Pons (tissue), 1 donor: ENCODE data around the gene DSP.

Source experiments
- DNase-seq: peaks from one replicate; pipeline ENCODE4 v3.0.0-alpha.2; 2016; ENCODE audit warnings: low spot score

DSP gene, protein sequence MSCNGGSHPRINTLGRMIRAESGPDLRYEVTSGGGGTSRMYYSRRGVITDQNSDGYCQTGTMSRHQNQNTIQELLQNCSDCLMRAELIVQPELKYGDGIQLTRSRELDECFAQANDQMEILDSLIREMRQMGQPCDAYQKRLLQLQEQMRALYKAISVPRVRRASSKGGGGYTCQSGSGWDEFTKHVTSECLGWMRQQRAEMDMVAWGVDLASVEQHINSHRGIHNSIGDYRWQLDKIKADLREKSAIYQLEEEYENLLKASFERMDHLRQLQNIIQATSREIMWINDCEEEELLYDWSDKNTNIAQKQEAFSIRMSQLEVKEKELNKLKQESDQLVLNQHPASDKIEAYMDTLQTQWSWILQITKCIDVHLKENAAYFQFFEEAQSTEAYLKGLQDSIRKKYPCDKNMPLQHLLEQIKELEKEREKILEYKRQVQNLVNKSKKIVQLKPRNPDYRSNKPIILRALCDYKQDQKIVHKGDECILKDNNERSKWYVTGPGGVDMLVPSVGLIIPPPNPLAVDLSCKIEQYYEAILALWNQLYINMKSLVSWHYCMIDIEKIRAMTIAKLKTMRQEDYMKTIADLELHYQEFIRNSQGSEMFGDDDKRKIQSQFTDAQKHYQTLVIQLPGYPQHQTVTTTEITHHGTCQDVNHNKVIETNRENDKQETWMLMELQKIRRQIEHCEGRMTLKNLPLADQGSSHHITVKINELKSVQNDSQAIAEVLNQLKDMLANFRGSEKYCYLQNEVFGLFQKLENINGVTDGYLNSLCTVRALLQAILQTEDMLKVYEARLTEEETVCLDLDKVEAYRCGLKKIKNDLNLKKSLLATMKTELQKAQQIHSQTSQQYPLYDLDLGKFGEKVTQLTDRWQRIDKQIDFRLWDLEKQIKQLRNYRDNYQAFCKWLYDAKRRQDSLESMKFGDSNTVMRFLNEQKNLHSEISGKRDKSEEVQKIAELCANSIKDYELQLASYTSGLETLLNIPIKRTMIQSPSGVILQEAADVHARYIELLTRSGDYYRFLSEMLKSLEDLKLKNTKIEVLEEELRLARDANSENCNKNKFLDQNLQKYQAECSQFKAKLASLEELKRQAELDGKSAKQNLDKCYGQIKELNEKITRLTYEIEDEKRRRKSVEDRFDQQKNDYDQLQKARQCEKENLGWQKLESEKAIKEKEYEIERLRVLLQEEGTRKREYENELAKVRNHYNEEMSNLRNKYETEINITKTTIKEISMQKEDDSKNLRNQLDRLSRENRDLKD (N-terminal part only)

GRCh38 chr6:7541175-7542064 is at the start of gene DSP:
Gene DSP, plus strand, starts transcription at chr6:7541671. Its CDS starts 245 bp downstream, at chr6:7541916.
- DNase-seq, result no peak

- DNase-seq, result no peak
These were observed 47.6 kb upstream of the DSP start for GRCh38 chr6:7493866-7494265.

DNA sequence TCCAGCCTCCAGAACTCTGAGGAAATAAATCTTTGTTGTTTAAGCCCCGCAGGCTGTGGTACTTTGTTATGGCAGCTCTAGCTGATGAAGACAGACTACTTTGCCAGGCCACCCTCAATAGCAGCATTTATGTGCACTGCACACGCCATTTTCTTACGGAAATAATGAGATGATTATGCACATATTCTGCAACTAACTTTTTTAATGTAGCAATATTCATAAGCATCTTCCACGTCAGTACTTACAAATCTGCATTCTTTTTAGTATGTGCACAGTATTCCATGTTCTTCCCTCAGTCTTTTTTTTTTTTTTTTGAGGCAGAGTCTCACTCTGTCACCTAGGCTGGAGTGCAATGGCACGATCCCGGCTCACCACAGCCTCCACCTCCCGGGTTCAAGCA is 46.8 kb upstream of the DSP start:
- no peak for DNase-seq

DNA sequence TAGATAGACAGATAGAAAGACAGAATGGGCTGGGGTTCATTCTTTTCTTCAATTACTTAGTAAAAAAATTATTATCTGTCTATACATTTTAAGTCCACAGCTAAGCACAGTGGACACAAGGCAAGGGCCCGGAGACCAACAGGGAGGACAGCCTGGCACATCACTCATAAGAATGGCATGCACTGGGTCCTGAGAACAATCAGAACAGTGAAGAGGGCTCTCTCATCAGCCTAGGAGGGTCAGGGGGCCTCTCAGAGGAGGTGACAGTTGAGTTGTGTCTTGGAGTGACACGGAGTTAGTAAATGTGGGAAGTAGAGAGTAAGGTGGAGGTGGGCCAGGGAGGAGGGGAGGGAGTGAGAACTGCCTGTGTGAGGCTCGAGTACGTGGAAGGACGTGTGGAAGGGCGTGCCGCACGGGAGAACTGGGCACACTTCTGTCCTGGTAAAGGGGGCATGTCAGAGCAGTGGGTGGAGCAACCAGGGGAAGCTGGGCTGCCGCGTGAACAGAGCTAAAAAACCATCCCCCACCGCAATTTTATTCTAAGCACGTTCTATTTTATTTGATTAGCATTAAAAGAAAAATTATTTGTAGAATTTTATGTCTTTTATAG is 45.1 kb upstream of the DSP start:
- DNase-seq, result no peak

DNA sequence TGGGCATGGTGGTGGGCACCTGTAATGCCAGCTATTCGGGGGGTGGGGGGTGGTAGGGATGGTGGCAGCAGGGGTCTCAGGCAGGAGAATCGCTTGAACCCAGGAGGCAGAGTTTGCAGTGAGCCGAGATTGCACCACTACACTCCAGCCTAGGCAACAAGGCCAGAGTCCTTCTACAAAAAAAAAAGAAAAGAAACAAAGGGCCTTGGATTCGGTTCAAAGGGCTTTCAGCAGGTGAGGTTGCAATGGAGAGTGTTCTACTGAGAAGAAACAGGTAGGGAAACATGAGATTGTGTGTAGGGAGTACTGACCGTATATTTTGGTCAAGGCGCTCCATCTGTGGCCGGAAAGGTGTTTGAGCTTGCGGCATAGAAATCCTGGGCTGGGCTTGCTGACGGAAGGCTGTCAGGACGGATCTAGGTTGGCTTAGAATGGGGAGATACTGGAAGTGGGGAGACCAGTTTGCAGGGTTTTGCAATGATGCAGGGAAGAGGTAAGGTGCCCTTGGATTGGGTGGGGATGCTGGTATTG is 40.7 kb upstream of the DSP start:
- DNase-seq, result no peak

- no peak for DNase-seq
These were observed 38.7 kb upstream of the DSP start for GRCh38 chr6:7502743-7503142.

DNA sequence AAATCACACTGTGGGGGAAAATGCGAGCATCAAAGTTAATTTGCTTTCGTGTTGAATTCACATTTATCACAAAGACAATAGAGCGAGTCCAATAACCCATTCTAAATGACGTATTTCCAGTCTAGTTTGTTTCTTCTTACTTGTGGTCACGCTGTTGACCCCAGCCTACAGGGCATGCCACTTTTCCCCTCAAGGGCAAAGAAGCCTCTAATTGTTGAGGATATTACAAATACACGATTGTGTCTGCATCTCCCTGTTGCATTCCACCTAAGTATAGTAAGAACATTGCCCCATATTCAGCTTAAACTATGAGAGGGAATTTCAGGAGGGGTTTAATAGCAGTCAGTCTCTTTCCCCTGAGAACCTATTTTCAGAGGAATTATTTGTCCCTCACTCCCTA is 37.4 kb upstream of the DSP start:
- no peak for DNase-seq

GRCh38 chr6:7505189-7505699 is 36.2 kb upstream of the DSP start:
- DNase-seq, result peak; percentile 25

GRCh38 chr6:7507600-7507999 is 33.9 kb upstream of the DSP start:
- DNase-seq, result no peak

DNA sequence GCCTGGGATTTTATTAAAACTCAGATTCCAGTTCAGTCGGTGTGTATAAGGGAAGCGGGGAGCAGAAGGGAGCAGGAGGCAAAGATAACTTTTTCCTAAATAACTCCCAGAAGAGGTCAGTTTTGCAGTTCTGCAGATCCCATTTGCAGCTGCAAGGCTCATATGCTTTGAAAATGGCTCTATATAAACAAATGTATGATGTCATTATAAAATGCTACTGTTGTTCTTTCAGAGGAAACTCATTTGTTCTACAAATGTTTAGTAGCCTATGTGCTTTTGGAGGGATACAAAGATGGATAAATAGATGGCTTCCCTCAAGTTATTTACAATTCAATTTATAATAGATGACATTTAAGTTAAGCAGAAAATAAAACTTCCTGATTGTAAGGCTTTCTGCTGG is 29.2 kb upstream of the DSP start:
- DNase-seq, result no peak

DNA sequence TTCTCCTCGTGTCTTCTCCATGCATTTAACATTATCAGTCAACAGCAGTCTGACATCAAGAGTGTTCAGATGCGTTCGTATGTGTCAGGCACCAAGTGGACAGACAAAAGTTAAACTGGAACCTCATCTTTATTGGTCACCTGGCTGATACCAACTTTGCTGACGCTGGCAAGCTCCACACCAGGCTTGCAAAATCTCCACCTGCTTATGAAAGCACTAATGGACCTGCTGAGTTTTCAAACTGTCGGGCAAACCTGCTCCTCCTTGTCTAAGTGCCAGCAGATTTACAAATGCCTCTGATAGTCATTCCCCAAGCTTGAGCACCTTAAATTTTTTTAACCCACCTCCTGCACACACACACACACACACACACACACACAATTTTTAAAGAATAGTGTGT is 27.9 kb upstream of the DSP start:
- DNase-seq, result no peak

DNA sequence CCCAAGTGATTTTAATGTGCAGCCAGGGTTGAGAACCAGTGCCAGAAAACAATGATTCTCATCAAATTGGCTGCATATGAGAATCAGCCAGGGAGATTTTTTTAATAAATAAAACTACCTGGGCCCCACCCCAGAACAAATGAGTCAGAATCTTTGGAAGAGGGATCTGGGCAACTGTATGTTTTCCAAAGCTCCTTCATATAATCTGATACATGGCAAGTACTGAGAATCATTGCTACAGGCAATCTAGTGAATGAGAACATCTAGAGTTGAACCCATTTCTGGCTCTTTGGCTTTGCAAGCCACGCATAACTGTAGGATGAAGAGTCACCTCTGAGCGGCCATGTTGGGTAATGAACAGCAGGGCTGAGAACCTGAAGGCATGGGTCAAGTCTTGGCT is 26.1 kb upstream of the DSP start:
- no peak for DNase-seq

DNA sequence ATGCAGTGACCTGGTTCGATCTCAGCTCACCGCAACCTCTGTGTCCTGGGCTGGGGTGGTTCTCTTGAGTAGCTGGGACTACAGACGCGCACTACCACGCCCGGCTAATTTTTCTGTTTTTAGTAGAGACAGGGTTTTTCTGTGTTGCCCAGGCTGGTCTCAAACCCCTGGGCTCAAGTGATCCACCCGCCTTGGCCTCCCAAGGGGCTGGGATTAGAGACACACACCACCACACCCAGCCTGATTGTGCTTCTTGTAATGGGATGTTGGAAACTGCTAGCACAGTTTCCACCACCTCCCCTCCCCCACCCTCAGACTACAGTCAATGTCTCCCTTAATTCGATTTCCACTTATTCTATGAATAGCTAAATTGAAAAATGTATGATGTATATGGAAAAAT is 22.6 kb upstream of the DSP start:
- no peak for DNase-seq

DNA sequence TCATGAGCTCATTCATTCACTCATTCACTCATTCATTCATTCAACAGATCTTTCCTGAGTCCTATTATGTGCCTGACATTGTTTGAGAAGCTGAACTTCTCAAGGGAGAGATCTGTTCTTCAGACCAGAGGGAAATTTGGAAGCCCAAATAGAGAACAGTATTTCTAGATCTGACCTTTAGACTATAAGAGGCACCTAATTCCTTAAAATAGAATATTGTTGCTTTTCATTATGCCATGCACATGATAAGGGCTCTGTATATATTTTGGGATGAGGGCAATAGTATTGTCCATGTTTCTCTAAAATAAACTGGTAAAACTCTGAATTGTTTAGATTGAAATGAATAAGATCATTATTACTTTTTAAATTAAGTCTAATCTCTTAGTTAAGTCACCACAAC is 18.6 kb upstream of the DSP start:
- DNase-seq, result no peak

- no peak for DNase-seq
These were observed 17.5 kb upstream of the DSP start for GRCh38 chr6:7523922-7524321.

- no peak for DNase-seq
These were observed 14.7 kb upstream of the DSP start for GRCh38 chr6:7526755-7527154.

DNA sequence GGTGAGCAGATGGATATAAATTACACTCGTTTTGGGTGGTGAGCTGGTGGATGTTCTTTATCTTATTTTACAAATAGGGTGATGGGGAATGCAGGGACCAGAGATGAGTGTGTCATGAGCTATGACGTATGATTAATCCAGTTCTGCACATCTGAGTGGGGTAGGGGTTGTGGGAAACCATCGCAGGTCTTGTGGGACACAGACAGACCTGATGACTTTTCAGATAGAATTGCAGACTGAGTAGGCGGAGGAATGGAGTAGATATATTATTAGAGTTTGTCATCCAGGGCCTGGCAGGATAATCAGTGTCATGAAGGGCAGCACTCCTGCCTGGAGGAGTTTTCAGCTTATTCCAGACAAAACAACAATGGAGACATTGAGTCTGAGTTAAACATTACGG is 12.9 kb upstream of the DSP start:
- no peak for DNase-seq

GRCh38 chr6:7529141-7529540 is 12.3 kb upstream of the DSP start:
- DNase-seq, result no peak

GRCh38 chr6:7532232-7532631 is 9.2 kb upstream of the DSP start:
- no peak for DNase-seq

- DNase-seq, result no peak
These were observed 8.7 kb upstream of the DSP start for GRCh38 chr6:7532821-7533220.

GRCh38 chr6:7534192-7534591 is 7.3 kb upstream of the DSP start:
- DNase-seq, result no peak
